H4 (cell line): ENCODE results near the gene SACM1L. TPM values are rescaled to one million over a fixed set of nuclear protein-coding genes. Genes with fewer than 3 reads are reported as not detected.
"Not testable (repeated sequence)": the region's sequence is repeated elsewhere in the genome, so short reads cannot be mapped to it uniquely, and the experiment has no call there.

Source experiments
- DNase-seq: peaks from one replicate; pipeline ENCODE4 v3.0.0-alpha.2; 2015; ENCODE audit warnings: low spot score
- total RNA-seq: library from RNA; depleted of rRNA; stranded (reverse); fragments of >200 nt; shearing (Covaris generic); gene quantifications from 2 replicates; pipeline ENCODE4 v1.2.3, GENCODE V29; 2014

Gene SACM1L
- total RNA-seq, 1 experiment from 2014 or later: 16.3 TPM

GRCh38 chr3:45742461-45743089 lies 53.4 kb downstream of the SACM1L start:
- DNase-seq: no peak

- no peak for DNase-seq
Observed at GRCh38 chr3:45746165-45746776, 57.1 kb downstream of the SACM1L start.

- no peak for DNase-seq
Observed at GRCh38 chr3:45746777-45747622, 57.8 kb downstream of the SACM1L start.

GRCh38 chr3:45748068-45748467 lies 58.9 kb downstream of the SACM1L start:
- no peak for DNase-seq

GRCh38 chr3:45749036-45749600 lies 59.9 kb downstream of the SACM1L start:
- not testable (repeated sequence) for DNase-seq

- no peak for DNase-seq
Observed at GRCh38 chr3:45749880-45750279, 60.7 kb downstream of the SACM1L start.

- no peak for DNase-seq
Observed at GRCh38 chr3:45751537-45752242, 62.5 kb downstream of the SACM1L start.

GRCh38 chr3:45753095-45753494 lies 63.9 kb downstream of the SACM1L start:
- no peak for DNase-seq

- DNase-seq: no peak
Observed at GRCh38 chr3:45754461-45754860, 65.3 kb downstream of the SACM1L start.

- no peak for DNase-seq
Observed at GRCh38 chr3:45756055-45756454, 66.9 kb downstream of the SACM1L start.

- not testable (repeated sequence) for DNase-seq
Observed at GRCh38 chr3:45757141-45757540, 67.9 kb downstream of the SACM1L start.

- DNase-seq: no peak
Observed at GRCh38 chr3:45758871-45759270, 69.7 kb downstream of the SACM1L start.

GRCh38 chr3:45759851-45760250 lies 70.7 kb downstream of the SACM1L start:
- no peak for DNase-seq

GRCh38 chr3:45760878-45761711 lies 71.9 kb downstream of the SACM1L start:
- DNase-seq: peak; percentile 44

GRCh38 chr3:45761831-45762230 lies 72.6 kb downstream of the SACM1L start:
- DNase-seq: no peak

GRCh38 chr3:45762647-45763302 lies 73.6 kb downstream of the SACM1L start:
- no peak for DNase-seq

- no peak for DNase-seq
Observed at GRCh38 chr3:45763303-45763675, 74.1 kb downstream of the SACM1L start.

- no peak for DNase-seq
Observed at GRCh38 chr3:45765266-45765851, 76.2 kb downstream of the SACM1L start.

GRCh38 chr3:45765958-45766357 lies 76.8 kb downstream of the SACM1L start:
- DNase-seq: no peak

GRCh38 chr3:45771166-45771775 lies 82.1 kb downstream of the SACM1L start:
- no peak for DNase-seq
